HG02943 (cell line): ENCODE data around the gene FGF7.
"Not testable (repeated sequence)": the region's sequence is repeated elsewhere in the genome, so short reads cannot be mapped to it uniquely, and the experiment has no call there.

Experiments used
- ATAC-seq: cut with Tn5 transposase; IDR thresholded peaks from one replicate; pipeline ENCODE4 v1.9.1; 2021; ENCODE audit warnings: mild to moderate bottlenecking, low read depth, moderate library complexity; ENCODE audit not compliant: unreplicated experiment

The FGF7 gene

DNA sequence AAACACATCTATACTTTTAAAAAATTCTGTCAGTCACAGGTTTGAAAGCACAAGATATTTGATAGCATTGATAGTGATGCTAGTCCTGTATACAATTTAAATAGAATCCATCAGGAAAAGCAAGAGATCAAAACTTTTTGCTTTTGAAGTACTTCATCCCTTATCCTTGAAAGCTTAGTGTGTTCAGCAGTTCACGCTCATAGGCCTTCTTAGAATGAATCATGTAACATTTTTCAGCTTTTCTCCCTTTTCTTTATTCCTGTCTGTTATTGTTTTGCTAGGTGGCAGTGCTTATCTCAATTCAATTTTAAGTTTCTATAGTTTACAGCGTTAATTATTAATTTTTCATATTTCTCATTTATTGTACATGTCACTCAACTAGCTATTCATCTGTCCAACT lies 69.1 kb downstream of the FGF7 start:
- ATAC-seq, result no peak

DNA sequence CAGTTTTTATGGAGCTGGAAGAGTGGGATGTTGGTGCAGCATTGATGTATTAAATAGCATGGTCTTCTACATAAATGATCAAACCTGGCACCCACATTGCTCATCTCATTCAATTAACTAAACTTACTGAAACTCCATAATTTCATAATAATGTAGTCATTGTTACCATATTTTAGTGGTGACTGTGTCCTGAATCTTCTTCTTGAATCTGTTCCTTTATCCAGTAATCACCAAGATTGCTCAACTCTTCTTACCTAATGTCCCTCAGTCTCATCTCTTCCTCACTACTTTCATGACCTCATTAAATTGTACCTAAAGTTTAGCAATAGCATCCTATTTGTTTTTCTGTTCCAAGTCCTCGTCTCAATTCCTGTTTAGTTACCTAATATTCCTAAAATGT lies 69.8 kb downstream of the FGF7 start:
- ATAC-seq, result no peak

DNA sequence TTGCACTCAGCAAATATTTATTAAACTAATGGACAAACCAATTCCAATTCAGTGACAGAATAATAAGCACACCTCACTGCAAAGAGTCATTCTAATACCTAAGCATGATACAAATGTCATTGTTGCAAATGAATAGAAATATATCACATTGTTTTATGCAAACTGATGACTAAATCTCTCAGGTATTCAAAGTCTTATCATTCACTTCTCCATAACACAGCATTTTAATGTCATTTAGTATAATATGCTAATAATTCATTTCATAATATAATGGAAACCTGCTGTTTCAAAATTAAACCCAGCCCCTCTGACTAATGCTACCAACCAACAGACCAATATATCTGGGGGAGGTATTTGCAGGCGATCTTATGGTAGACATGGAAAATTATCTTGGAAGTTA lies 71.8 kb downstream of the FGF7 start:
- no peak for ATAC-seq

DNA sequence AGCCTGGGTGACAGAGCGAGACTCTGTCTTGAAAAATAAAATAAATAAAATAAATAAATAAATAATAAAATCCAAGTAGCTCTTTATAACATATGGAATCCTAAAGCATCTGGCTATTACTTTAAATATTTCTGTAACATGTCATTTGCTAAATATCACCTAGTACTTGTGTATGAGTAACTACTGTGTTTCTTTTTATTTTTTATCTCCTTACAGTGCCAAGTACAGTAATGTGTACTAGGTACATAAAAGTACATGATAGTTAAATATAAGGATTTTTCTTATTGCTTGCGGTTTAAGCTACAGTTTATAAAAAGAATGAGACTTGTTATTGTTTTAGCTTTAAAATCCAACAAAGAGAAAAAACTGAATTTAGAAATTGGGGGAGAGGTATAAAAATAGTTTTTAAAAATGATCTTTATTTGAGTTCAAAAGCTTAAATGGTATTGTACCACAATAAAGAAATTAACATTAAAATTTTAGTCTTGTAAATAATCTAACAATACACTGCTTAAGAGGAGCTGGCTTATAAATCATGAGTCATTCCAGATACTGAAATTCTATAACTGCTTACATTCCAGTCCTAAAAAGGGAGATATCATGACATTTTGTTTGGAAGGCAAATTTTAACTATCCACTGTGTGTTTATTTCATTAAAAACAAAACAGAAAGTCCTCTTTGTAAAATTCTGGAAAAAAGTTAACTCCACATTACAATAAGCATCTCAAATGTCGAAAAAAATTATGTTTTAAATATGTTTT lies 73.1 kb downstream of the FGF7 start:
- ATAC-seq, result no peak

DNA sequence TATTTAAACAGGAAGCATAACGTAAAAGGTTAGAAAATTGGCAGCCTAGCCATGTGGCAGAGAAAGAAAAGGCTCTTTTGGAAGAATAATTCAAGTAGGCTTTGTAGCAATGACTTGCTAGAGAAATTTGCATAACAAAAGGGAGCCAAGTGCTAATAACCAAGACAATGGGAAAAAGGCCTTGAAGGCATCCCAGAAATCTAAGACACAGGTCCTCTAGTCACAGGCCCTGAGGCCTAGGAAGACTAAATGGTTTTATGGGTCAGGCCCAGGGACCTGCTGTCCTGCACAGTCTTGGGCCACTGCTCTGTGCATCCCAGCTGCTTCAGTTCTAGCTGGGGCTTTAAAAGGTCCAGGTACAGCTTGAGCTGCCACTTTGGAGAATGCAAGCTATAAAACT lies 78.5 kb downstream of the FGF7 start:
- no peak for ATAC-seq

DNA sequence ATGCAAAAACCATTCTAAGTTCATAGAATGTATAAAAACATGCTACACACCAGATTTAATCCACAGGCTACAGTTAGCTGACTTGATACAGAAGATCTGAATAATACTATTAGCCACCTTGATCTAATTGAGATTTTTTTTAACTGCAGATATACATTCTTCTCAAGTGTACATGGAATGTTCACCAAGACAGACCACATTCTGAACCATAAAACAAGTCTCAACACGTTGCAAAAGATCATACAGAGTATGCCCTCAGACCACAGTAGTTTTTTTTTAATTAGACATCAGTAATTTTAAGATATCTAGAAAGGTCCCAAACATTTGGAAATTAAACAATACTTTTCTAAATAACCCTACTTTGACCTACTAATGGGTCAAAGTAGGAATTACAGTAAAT lies 83.3 kb downstream of the FGF7 start:
- ATAC-seq, result no peak

DNA sequence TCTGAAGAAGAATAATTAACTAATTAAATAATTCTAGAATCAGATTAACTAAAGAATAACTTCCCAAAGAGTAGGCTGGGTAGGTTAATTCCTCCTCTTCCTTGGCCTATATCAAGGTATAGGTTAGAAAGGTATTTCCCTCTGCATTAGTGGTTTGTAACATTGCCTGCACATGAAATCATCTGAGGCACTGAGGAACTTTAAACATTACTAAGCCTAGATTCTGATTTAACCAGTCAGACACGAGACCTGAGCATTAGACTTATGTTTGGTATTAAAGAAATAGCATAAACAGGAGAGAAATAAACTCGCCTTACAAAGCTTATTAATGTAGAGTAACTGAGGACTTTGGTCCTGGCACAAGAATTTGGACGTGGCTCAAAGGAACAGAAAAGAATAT lies 84.2 kb downstream of the FGF7 start:
- no peak for ATAC-seq

DNA sequence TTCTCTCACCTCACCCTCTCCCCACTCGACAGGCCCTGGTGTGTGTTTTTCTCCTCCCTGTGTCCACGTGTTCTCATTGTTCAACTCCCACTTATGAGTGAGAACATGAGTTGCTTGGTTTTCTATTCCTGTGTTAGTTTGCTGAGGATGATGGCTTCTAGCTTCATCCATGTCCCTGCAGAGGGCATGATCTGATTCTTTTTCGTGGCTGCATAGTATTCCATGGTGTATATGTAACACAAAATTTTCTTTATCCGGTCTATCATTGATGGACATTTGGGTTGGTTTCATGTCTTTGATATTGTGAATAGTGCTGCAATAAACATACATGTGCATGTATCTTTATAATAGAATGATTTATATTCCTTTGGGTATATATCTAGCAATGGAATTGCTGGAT lies 89.7 kb downstream of the FGF7 start:
- not testable (repeated sequence) for ATAC-seq

DNA sequence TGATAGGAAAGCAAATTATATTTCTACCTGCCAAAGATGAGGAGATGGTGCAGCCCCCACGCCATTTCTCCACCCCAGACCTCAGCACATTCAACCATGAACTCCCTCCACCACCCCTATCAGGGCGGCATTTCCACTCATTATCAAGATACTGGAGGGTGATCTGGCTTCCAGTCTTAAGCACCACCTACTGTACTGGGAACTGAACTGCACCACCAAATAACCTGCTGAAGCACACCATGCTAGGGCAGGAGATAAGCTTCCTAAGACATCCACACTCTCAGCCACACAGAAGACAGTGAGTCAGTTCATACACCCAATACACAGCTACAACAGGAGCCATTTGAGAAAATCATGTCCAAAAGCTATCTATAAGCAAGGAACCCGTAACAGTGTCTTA lies 98.8 kb downstream of the FGF7 start:
- no peak for ATAC-seq

DNA sequence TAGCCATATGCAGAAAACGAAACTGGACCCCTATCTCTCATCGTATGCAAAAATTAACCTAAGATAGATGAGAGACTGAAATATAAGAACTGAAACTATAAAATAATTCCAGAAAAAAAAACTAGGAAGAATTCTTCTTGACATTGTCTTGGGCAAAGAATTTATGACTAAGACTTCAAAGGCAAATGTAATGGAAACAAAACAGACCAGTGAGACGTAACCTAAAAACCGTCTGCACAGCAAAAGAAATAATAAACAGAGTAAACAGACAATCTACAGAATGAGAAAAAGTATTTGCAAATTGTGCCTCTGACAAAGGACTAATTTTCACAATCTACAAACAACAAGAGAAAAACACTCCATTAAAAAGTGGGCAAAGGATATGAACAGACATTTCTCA lies 105.2 kb downstream of the FGF7 start:
- ATAC-seq, result no peak

DNA sequence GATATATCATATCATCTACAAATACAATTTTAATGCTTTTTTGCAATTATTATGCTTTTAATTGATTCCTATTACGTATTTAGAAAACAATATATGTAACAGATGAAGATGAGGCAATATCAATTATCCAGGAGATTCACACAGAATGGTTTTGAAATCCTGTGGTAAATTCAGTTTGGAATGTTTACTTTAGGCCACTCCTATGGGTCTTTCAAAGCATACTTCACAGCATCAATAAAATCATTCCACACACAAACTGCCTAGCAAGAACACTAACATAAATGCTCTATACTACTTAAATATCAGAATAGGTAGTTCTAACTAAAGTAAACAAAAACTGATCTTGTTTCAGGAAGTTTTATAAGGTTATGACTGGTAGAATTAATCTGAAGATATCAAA lies 107.0 kb downstream of the FGF7 start:
- ATAC-seq, result no peak
